ENCODE measurements around the gene PRKAR1B.
A peak's percentile ranks its signal among the peaks of the same experiment; 100 is the strongest.

The PRKAR1B gene

DNA sequence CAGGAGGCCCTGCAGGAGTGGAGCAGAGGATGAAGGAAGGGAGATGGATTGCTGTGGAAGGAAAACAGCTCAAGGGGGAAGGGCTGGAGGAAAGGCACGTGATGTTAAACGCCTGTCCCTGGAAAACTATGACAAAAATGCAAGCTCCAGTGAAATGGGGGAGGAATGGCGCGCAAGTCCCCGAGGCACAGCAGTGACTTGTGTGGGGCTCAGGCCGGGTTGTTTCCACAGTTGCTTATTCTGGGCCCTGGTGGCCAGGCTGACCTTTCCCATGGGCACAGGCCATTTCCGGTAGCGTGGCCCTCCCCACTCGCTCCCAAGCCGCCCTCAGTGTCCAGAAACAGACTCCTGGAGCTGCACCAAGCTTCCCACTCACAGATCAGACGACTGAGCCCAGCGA, 139.3 kb downstream of the PRKAR1B start:
- H2BK15ac ChIP-seq (ENCODE audit: low read depth, poor library complexity, severe bottlenecking) = no peak overlapping the region
- H2AFZ ChIP-seq (ENCODE audit: low read depth, low read length) = no peak overlapping the region
- no peak overlapping the region for H3K4me3 ChIP-seq (ENCODE audit: insufficient read depth in 1 of 2, low read depth in 1 of 2, low read length in 2 of 2)
- H4K8ac ChIP-seq (ENCODE audit: low read length) = peak overlapping the region; percentile 78
- no peak overlapping the region for H2BK5ac ChIP-seq (ENCODE audit: low read depth, low read length, poor library complexity, severe bottlenecking)
- peaks cover 4 to 44% of the 10 kb centered on the region in 2 experiments for H3K36me3 ChIP-seq (ENCODE audit: control insufficient read depth in 1 of 2, insufficient read depth in 2 of 2, low read depth in 1 of 2, low read length in 2 of 2)
- no peak overlapping the region for H3K23ac ChIP-seq (ENCODE audit: low read length in 2 of 2)
- H3K18ac ChIP-seq (ENCODE audit: low read depth in 1 of 2, low read length in 2 of 2) = peak overlapping the region; percentile 15 to 16
- peaks cover 5% of the 10 kb centered on the region for H3K9me3 ChIP-seq (ENCODE audit: control insufficient read depth, low read length)
- no peak overlapping the region for H3K4me2 ChIP-seq (ENCODE audit: low read length, poor library complexity, severe bottlenecking)
- H3K14ac ChIP-seq (ENCODE audit: low read length in 2 of 2) = no peak overlapping the region
- H2BK12ac ChIP-seq (ENCODE audit: low read length in 2 of 2) = peak overlapping the region; percentile 43 to 59
- peaks cover 2% of the 10 kb centered on the region for H3K79me1 ChIP-seq (replicated peaks; ENCODE audit: low read length, poor library complexity, severe bottlenecking)
- no peak overlapping the region for H3K4ac ChIP-seq (ENCODE audit: low read depth in 1 of 2, low read length in 2 of 2)
- H3K4me1 ChIP-seq (ENCODE audit: control insufficient read depth, insufficient read depth, low read depth, low read length) = peaks cover 24% of the 10 kb centered on the region
- peak; percentile 63 for DNase-seq
- no peak overlapping the region for H2BK120ac ChIP-seq (ENCODE audit: low read depth, low read length)
- H3K9ac ChIP-seq (ENCODE audit: low read length) = no peak overlapping the region
- no peaks in the 10 kb centered on the region for H3K27me3 ChIP-seq (ENCODE audit: control insufficient read depth in 1 of 2, insufficient read depth in 1 of 2, low read length in 2 of 2)
- peak overlapping the region; percentile 8 for H4K91ac ChIP-seq (ENCODE audit: low read length)
- H3K27ac ChIP-seq (ENCODE audit: low read length, poor library complexity, severe bottlenecking) = no peak overlapping the region
- 48% methylated on average over 12 of the region's 12 CpGs for WGBS
- no peak overlapping the region for H2AK5ac ChIP-seq (ENCODE audit: low read length, severe bottlenecking)

DNA sequence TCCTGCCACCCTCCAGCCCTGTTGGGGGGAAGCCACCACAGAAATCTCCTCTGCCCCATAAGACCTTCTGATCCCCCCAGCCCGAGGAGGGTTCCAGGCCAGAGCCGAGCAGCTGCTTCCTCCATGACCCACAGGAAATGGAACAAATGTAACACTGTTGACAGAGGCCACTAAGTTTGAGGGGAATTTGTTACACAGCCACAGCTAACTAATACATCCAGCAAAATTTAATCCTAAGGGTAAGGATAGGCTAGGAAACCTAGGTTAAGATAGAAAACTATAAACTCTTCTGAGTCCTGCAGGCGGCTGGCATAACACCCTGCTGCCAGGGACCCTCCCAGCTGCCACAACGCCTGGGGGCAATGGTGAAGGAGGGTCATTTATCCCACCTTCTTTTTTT, 140.6 kb downstream of the PRKAR1B start:
- Histone ChIP-seq H2BK12ac (ENCODE audit: low read length in 2 of 2) (no peak overlapping the region), H3K27me3 (ENCODE audit: control insufficient read depth in 1 of 2, insufficient read depth in 1 of 2, low read length in 2 of 2) (no peaks in the 10 kb centered on the region), H3K23ac (ENCODE audit: low read length in 2 of 2) (no peak overlapping the region), H2BK120ac (ENCODE audit: low read depth, low read length) (no peak overlapping the region), H2AK5ac (ENCODE audit: low read length, severe bottlenecking) (no peak overlapping the region), H3K36me3 (ENCODE audit: control insufficient read depth in 1 of 2, insufficient read depth in 2 of 2, low read depth in 1 of 2, low read length in 2 of 2) (peaks cover 4 to 49% of the 10 kb centered on the region in 2 experiments), H3K4me2 (ENCODE audit: low read length, poor library complexity, severe bottlenecking) (no peak overlapping the region), H3K4me3 (ENCODE audit: insufficient read depth in 1 of 2, low read depth in 1 of 2, low read length in 2 of 2) (no peak overlapping the region), H3K27ac (ENCODE audit: low read length, poor library complexity, severe bottlenecking) (no peak overlapping the region), H3K4me1 (ENCODE audit: control insufficient read depth, insufficient read depth, low read depth, low read length) (peaks cover 24% of the 10 kb centered on the region), H2AFZ (ENCODE audit: low read depth, low read length) (no peak overlapping the region), H3K18ac (ENCODE audit: low read depth in 1 of 2, low read length in 2 of 2) (no peak overlapping the region), H3K9ac (ENCODE audit: low read length) (no peak overlapping the region), H3K14ac (ENCODE audit: low read length in 2 of 2) (no peak overlapping the region), H4K91ac (ENCODE audit: low read length) (no peak overlapping the region), H2BK15ac (ENCODE audit: low read depth, poor library complexity, severe bottlenecking) (no peak overlapping the region), H3K9me3 (ENCODE audit: control insufficient read depth, low read length) (peaks cover 5% of the 10 kb centered on the region), H4K8ac (ENCODE audit: low read length) (no peak overlapping the region), H2BK5ac (ENCODE audit: low read depth, low read length, poor library complexity, severe bottlenecking) (no peak overlapping the region), H3K79me1 (replicated peaks; ENCODE audit: low read length, poor library complexity, severe bottlenecking) (peaks cover 2% of the 10 kb centered on the region), H3K4ac (ENCODE audit: low read depth in 1 of 2, low read length in 2 of 2) (no peak overlapping the region)
- DNase-seq = no peak
- WGBS = 100% methylated on average over 1 of the region's 4 CpGs

DNA sequence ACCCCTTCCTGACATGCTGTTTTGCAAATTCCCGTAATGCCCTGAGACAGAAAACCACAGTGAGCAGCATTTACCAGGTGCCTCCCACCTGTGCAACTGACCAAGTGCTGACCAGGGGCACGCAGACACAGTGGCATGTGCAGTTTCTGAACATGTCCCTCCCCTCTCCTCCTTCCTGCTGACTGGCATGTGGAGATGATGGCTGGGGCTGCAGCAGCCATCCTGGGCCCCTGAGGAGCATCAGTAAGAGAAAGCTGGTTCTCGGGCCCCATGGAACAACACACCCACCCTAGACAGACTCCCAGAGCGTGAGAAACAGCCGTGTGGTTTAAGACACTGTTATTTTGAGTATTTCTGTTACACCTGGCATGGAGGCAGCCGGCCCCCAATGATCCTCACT, 141.2 kb downstream of the PRKAR1B start:
- H3K36me3 ChIP-seq (ENCODE audit: control insufficient read depth in 1 of 2, insufficient read depth in 2 of 2, low read depth in 1 of 2, low read length in 2 of 2) = peaks cover 4 to 49% of the 10 kb centered on the region in 2 experiments
- H3K9me3 ChIP-seq (ENCODE audit: control insufficient read depth, low read length) = peaks cover 5% of the 10 kb centered on the region
- no peaks in the 10 kb centered on the region for H3K27me3 ChIP-seq (ENCODE audit: control insufficient read depth in 1 of 2, insufficient read depth in 1 of 2, low read length in 2 of 2)
- no peak overlapping the region for H3K4me3 ChIP-seq (ENCODE audit: insufficient read depth in 1 of 2, low read depth in 1 of 2, low read length in 2 of 2)
- H3K79me1 ChIP-seq (replicated peaks; ENCODE audit: low read length, poor library complexity, severe bottlenecking) = peaks cover 2% of the 10 kb centered on the region
- H3K23ac ChIP-seq (ENCODE audit: low read length in 2 of 2) = no peak overlapping the region
- no peak overlapping the region for H2BK5ac ChIP-seq (ENCODE audit: low read depth, low read length, poor library complexity, severe bottlenecking)
- no peak overlapping the region for H3K9ac ChIP-seq (ENCODE audit: low read length)
- no peak overlapping the region for H4K91ac ChIP-seq (ENCODE audit: low read length)
- peaks cover 21% of the 10 kb centered on the region for H3K4me1 ChIP-seq (ENCODE audit: control insufficient read depth, insufficient read depth, low read depth, low read length)
- no peak overlapping the region for H3K4ac ChIP-seq (ENCODE audit: low read depth in 1 of 2, low read length in 2 of 2)
- no peak overlapping the region for H3K18ac ChIP-seq (ENCODE audit: low read depth in 1 of 2, low read length in 2 of 2)
- no peak overlapping the region for H4K8ac ChIP-seq (ENCODE audit: low read length)
- no peak overlapping the region for H3K27ac ChIP-seq (ENCODE audit: low read length, poor library complexity, severe bottlenecking)
- DNase-seq = no peak
- H3K14ac ChIP-seq (ENCODE audit: low read length in 2 of 2) = no peak overlapping the region
- no peak overlapping the region for H2BK120ac ChIP-seq (ENCODE audit: low read depth, low read length)
- H2AK5ac ChIP-seq (ENCODE audit: low read length, severe bottlenecking) = no peak overlapping the region
- H2BK15ac ChIP-seq (ENCODE audit: low read depth, poor library complexity, severe bottlenecking) = peak overlapping the region; percentile 20
- WGBS = 76% methylated on average over 5 of the region's 6 CpGs
- H3K4me2 ChIP-seq (ENCODE audit: low read length, poor library complexity, severe bottlenecking) = no peak overlapping the region
- no peak overlapping the region for H2BK12ac ChIP-seq (ENCODE audit: low read length in 2 of 2)
- H2AFZ ChIP-seq (ENCODE audit: low read depth, low read length) = no peak overlapping the region

DNA sequence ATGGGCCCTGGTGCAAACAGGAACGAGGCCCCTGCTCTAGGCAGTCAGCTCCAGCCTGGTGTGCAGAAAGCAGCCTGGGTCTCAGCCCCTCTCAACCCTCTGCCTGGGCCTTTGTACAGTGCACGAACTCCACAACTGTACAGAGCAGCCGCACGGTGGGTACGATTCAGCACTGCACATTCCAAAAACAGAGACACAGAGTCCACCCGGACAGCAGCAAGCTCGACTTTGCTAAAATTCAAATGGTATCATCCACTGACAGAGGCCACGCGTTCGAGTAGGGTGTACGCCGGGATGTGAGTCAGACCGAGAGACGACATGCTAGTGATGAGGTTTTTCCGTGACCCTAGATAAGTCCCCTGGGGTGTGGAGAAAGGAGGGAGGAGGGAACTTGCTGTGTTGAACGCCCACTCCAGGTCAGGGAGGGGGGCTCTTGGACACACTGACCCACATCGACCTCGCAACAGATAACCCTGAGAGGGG, 141.8 kb downstream of the PRKAR1B start:
- Histone ChIP-seq H3K79me1 (replicated peaks; ENCODE audit: low read length, poor library complexity, severe bottlenecking) (peaks cover 2% of the 10 kb centered on the region), H3K9me3 (ENCODE audit: control insufficient read depth, low read length) (peaks cover 5% of the 10 kb centered on the region), H3K4me2 (ENCODE audit: low read length, poor library complexity, severe bottlenecking) (no peak overlapping the region), H2BK12ac (ENCODE audit: low read length in 2 of 2) (no peak overlapping the region), H3K14ac (ENCODE audit: low read length in 2 of 2) (no peak overlapping the region), H3K18ac (ENCODE audit: low read depth in 1 of 2, low read length in 2 of 2) (no peak overlapping the region), H3K4me3 (ENCODE audit: insufficient read depth in 1 of 2, low read depth in 1 of 2, low read length in 2 of 2) (no peak overlapping the region), H3K23ac (ENCODE audit: low read length in 2 of 2) (no peak overlapping the region), H3K36me3 (ENCODE audit: control insufficient read depth in 1 of 2, insufficient read depth in 2 of 2, low read depth in 1 of 2, low read length in 2 of 2) (peaks cover 4 to 48% of the 10 kb centered on the region in 2 experiments), H3K4me1 (ENCODE audit: control insufficient read depth, insufficient read depth, low read depth, low read length) (peaks cover 18% of the 10 kb centered on the region), H3K9ac (ENCODE audit: low read length) (no peak overlapping the region), H3K27ac (ENCODE audit: low read length, poor library complexity, severe bottlenecking) (no peak overlapping the region), H3K4ac (ENCODE audit: low read depth in 1 of 2, low read length in 2 of 2) (no peak overlapping the region), H3K27me3 (ENCODE audit: control insufficient read depth in 1 of 2, insufficient read depth in 1 of 2, low read length in 2 of 2) (no peaks in the 10 kb centered on the region), H2BK5ac (ENCODE audit: low read depth, low read length, poor library complexity, severe bottlenecking) (no peak overlapping the region), H2AFZ (ENCODE audit: low read depth, low read length) (no peak overlapping the region), H2BK15ac (ENCODE audit: low read depth, poor library complexity, severe bottlenecking) (no peak overlapping the region), H4K8ac (ENCODE audit: low read length) (no peak overlapping the region), H2AK5ac (ENCODE audit: low read length, severe bottlenecking) (no peak overlapping the region), H2BK120ac (ENCODE audit: low read depth, low read length) (no peak overlapping the region), H4K91ac (ENCODE audit: low read length) (no peak overlapping the region)
- peak; percentile 48 for DNase-seq
- 82% methylated on average over 18 of the region's 18 CpGs for WGBS
